ENCODE data around the gene MEF2C.

- no peak for TF ChIP-seq CTCF (IDR thresholded peaks at IDR 0.05)
- no peak for TF ChIP-seq NFATC4 (CRISPR knock-in tag; IDR thresholded peaks at IDR 0.05)
- no peak for TF ChIP-seq ATF2 (CRISPR knock-in tag; IDR thresholded peaks at IDR 0.05; ENCODE audit: borderline replicate concordance, low read depth)
- no peak for TF ChIP-seq AR (CRISPR knock-in tag; IDR thresholded peaks at IDR 0.05)
- TF ChIP-seq ZNF232 (CRISPR knock-in tag; IDR thresholded peaks at IDR 0.05) = no peak
Observed at GRCh38 chr5:88867638-88868037, 15.3 kb downstream of the MEF2C start.
